Anterior cingulate cortex (tissue), 58 donors: Measurements from ENCODE around the gene IFNW1.

ENCODE experiments used
- DNase-seq, 58 donors: peaks; one replicate each; lab custom pipeline; 2025; lab: John Stamatoyannopoulos, UW

IFNW1 gene

DNA sequence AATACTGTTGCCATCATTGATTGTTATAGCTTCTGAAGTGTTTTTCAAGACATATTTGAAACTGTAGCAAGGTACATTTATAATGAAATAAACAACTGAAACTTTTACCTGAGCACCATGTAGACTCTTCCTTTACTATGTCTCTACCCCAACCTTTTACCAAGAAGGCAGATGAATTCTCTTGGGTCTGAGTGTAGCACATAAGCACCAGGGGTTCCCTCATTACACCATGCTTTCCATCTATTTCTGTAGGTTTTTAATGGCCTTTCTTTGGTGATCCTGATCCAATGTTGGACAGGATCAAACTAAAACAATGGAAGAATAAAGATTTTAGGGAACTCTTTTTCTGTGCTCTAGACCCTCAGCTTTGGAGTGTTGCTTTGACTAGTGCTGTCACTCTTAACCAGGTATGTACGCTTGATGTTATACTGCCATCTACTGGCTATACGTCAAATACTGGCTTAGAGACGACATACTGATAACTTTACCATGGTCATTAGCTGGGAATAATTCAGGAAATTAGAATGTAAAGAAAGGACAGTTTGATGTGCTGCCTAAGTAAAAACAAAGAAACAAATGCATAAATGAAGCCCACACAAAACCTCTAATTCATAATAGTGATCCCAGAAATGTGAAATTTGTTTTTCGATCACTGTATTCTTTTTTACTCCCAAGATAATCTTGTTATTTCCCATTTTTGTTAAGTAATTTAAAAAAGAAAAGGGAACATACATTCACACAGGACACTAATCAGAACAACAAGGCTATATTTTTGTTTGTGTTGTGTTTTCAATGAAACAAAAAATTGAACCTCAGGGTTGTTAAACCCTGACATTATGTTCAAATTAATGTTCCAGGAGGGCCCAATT, 30.7 kb downstream of the IFNW1 start:
- DNase-seq = peak in 2 of 58 donors; percentile 32 to 54

DNA sequence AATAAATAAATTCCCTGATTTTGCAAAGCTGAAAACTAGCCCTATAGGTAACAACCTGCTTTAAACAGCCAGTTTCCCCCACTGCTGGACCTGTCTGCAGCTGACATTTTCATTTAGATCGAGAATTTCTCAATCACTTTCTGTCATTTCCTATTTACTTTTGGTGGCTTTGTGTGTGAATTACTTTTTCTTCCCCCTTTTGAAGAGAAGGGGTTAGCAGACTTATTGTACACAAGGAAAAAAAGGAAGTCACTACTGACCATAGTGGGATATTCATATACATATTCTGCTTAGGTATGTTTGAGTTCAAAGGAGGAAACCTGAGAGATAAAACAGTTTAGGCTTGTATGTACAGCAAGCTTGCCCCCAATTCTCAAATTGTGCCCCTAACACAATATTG, 36.8 kb downstream of the IFNW1 start:
- no peak for DNase-seq

DNA sequence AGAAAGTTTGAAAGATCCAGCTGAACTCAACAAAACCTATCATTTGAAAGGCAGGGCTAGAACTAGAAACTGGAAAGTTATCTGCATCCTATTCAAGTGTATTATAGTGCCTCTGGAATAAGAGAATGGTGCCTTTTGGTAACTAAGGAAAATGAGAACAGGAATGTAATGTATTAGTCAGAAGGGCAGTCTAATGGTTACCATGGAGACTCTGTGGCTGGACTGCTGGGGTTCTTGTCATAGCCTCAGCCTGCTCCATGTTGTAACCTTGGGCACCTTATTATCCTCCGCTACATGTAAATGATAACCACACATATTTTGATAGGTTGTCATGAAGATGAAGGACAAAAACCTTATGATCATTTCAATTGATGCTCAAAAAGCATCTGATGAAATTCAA, 39.3 kb downstream of the IFNW1 start:
- DNase-seq = no peak

DNA sequence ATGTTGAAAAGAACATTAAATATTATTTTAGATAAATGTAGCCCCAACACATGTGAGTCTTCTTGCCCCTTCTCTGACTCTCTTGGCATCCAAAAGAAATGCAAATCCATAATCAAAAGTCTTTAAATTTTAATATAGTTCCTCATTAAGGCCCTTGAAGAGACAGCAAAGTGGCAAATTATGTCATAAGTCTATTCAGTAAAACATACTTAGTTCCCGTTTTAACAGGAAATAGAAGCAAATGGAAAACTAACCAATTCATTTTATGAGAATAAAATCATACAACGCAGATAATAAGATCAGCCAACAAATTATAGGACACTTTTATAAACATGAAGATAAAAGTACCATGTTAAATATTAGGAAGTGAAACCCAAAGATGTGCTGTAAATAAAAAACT, 43.8 kb downstream of the IFNW1 start:
- no peak for DNase-seq

DNA sequence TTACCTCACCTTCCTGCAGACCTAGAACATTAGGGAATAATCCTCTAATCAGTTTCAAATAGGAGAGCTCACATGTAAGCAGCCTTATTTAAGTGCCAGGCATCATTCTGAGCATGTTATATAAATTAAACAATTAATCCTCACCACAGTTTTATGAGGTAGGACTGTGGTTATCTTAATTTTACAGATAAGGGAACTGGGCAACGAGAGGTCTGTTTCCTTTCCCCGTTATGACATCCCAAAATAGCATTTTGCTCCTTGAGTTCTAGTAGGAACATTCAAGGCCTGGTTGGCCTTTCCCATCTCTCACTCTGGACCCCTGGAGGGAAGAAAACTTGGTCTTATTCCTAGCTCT, 44.8 kb downstream of the IFNW1 start:
- DNase-seq = no peak

DNA sequence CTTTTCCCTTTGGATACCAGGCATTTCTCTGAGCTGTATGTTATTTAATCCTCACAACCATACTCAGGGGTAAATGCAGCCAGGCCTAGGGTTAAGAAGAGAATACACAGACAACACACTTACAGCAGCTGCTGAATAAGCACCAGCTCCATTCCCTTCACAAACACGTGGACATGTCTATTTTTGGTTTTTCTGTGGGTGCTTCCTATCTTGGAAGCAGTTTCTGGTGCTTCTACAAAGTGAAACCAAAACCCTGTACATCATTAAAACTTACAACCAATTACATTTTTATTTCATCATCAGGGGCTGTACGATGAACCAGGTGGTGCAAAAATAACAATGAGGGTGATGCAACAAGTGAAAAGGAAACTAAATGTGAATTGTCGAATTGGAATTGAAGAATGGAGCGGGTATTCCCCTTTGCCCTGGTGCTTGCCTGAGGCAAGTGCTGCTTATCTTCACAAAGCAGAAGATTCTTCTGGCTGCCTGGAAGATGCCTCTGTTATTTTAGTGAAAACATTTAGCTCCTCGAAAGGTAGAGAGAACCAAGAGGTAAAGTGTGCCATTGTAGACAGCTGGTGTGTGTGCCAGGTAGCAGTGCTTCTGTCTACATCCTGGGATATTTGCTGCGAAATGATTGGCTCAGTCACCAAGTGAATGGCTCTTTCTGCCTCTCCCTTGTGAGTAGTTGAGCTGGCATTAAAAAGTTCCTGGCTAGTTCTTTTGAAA, 45.3 kb downstream of the IFNW1 start:
- peak in 2 of 58 donors; percentile 13 to 16 for DNase-seq

DNA sequence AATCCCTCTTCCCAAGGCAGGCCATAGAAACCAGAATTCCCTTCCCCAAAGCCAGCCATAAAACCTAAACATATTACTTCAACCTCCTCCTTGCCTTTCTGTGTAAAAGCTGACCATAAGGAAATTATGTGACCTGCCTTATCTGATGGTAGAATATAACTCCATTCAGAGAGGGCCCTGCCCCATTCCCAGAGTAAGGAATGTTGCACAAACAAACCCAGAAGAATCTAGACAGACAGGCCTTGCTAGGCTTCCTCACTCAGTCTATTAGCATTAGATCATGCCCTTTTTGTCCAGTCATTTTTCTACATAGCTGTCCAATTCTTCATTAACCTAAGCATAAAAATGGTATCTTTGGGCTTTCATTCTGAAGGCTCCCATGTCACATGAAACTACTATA, 46.1 kb downstream of the IFNW1 start:
- DNase-seq = no peak
